ENCODE measurements around the gene DPH5.
A peak's percentile ranks its signal among the peaks of the same experiment; 100 is the strongest.

DPH5 gene

GRCh38 chr1:100995198-100995988 lies 30.2 kb downstream of the DPH5 start:
- TF ChIP-seq CTCF (conservative IDR thresholded peaks at IDR 0.05; ENCODE audit: low read depth, low read length): no peak
- H3K4me3 ChIP-seq (ENCODE audit: low read depth, low read length): no peak overlapping the region
- peak; percentile 16 for DNase-seq (ENCODE audit: low read depth)

- TF ChIP-seq CTCF (conservative IDR thresholded peaks at IDR 0.05; ENCODE audit: low read depth, low read length): no peak
- no peak overlapping the region for H3K4me3 ChIP-seq (ENCODE audit: low read depth, low read length)
- peak; percentile 92 for DNase-seq (ENCODE audit: low read depth)
Observed at GRCh38 chr1:100989306-100990077, 36.1 kb downstream of the DPH5 start.

- TF ChIP-seq CTCF (conservative IDR thresholded peaks at IDR 0.05; ENCODE audit: low read depth, low read length): no peak
- peak; percentile 26 for DNase-seq (ENCODE audit: low read depth)
- no peak overlapping the region for H3K4me3 ChIP-seq (ENCODE audit: low read depth, low read length)
Observed at GRCh38 chr1:100988121-100988520, 37.5 kb downstream of the DPH5 start.

- no peak for TF ChIP-seq CTCF (conservative IDR thresholded peaks at IDR 0.05; ENCODE audit: low read depth, low read length)
- H3K4me3 ChIP-seq (ENCODE audit: low read depth, low read length): no peak overlapping the region
- no peak for DNase-seq (ENCODE audit: low read depth)
Observed at GRCh38 chr1:100982793-100983192, 42.8 kb downstream of the DPH5 start.

GRCh38 chr1:100979631-100980030 lies 46.0 kb downstream of the DPH5 start:
- no peak for TF ChIP-seq CTCF (conservative IDR thresholded peaks at IDR 0.05; ENCODE audit: low read depth, low read length)
- no peak for DNase-seq (ENCODE audit: low read depth)
- no peak overlapping the region for H3K4me3 ChIP-seq (ENCODE audit: low read depth, low read length)

GRCh38 chr1:100976936-100977335 lies 48.6 kb downstream of the DPH5 start:
- no peak overlapping the region for H3K4me3 ChIP-seq (ENCODE audit: low read depth, low read length)
- TF ChIP-seq CTCF (conservative IDR thresholded peaks at IDR 0.05; ENCODE audit: low read depth, low read length): no peak
- no peak for DNase-seq (ENCODE audit: low read depth)
